ENCODE data around the gene COX19.

The COX19 gene

DNA sequence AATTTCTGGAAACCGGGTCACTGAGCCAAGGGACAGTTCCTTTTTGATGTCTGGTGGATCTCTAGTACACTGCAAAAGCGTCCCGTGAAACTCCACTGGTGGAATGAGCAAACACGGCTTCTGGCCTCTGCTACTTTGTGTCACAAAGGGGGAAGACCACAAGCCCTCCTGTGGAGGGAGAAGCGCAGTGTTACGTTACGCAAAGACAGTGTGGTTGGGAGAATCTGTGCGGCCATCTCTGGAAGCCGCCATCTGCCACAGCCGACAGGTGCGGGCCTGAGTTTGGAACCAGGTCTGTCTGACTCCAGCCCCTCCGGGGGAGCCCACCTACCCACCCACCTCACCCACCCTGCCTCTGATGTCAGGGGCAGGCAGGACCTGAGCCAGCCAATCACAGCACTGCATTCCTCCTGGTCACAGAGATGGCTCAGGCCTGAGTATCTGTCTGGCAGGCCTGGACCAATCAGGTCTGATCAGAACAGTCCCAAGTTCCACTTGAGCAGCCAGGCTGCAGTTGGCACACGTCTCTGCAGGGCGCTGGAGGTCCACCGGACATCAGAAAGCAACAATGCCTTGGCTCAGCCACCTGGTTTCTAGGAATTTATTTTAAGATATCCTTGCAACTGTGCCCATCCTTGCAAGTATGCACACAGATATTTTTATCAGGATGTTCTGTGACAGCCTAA, 4.7 kb upstream of the COX19 start:
- H3K4me3 Mint-ChIP-seq, result no peak overlapping the region
- DNase-seq (no peak), ATAC-seq (no peak)
- no peaks in the 10 kb centered on the region for H3K36me3 Mint-ChIP-seq (ENCODE audit: low read depth)
- no peaks in the 10 kb centered on the region for H3K9me3 Mint-ChIP-seq
- H3K4me1 Mint-ChIP-seq, result no peaks in the 10 kb centered on the region
- H3K27ac Mint-ChIP-seq, result no peak overlapping the region
- no peaks in the 10 kb centered on the region for H3K27me3 Mint-ChIP-seq

DNA sequence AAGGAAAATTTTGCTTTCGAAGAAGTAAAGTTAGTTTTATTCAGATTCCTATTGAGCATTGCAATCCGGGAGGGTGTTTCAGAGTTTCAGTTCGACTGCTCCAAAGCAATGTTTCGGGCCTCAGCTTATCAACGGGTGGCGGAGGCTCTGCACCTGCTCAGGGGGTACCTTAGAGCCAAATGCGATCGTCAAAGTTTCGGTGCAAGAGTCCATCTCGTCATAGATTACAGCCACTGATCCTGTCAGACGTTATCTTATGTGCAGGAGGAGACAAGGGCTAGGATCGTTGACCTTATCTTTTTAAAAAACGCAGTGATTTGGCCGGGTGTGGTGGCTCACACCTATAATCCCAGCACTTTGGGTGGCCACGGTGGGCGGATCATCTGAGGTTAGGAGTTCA, 3.8 kb upstream of the COX19 start:
- Mint-ChIP-seq H3K36me3 (ENCODE audit: low read depth) (peaks cover 5% of the 10 kb centered on the region), H3K27ac (no peak overlapping the region), H3K27me3 (no peaks in the 10 kb centered on the region), H3K4me1 (peaks cover 7% of the 10 kb centered on the region), H3K9me3 (no peaks in the 10 kb centered on the region), H3K4me3 (no peak overlapping the region)
- ATAC-seq (no peak), DNase-seq (no peak)

DNA sequence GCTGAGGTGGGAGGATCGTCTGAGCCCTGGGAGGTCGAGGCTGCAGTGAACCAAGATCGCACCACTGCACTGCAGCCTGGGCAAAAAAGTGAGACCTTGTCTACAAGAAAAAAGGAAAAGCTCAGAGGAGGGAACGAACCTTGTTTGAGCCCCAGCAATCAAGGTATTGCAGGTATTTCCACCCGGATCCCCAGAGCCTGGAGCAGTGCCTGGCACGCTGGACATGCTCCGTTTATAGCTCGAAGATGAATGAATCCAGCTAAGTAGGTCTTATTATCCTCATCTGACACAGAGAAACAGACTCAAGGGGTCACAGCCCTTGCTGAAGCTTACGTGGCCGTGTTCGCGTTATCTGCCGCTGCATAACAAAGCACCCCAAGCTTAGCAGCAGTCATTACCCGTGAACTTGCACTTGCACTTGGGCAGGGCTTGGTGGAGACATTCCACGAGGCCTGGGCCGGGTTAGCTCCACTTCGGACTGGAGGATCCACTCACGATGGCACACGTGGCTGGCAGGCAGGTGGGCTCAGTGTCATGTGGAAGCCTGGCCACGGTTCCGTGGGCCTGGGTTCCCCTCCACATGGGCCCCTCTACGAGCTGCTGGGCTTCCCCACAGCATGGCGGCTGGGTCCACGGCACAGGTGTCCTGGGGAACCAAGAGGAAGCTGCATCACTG, 3.2 kb upstream of the COX19 start:
- H3K36me3 Mint-ChIP-seq (ENCODE audit: low read depth), result peaks cover 5% of the 10 kb centered on the region
- no peaks in the 10 kb centered on the region for H3K27me3 Mint-ChIP-seq
- H3K4me3 Mint-ChIP-seq, result no peak overlapping the region
- H3K4me1 Mint-ChIP-seq, result peaks cover 8% of the 10 kb centered on the region
- DNase-seq (no peak), ATAC-seq (no peak)
- H3K27ac Mint-ChIP-seq, result no peak overlapping the region
- no peaks in the 10 kb centered on the region for H3K9me3 Mint-ChIP-seq

DNA sequence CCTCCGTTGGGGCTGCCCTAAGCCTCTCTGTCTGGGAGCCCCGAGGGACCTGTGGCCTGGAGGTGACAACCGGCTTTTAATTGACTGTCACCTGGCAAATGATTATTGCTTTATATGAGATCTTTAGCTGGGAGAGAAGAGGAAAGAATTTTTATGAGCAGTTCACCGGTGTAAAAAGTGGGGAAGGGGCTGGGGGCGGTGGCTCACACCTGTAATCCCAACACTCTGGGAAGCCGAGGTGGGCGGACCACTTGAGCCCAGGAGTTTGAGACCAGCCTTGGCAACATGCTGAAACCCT, 2.6 kb upstream of the COX19 start:
- DNase-seq, result no peak
- H3K27ac Mint-ChIP-seq, result no peak overlapping the region
- no peaks in the 10 kb centered on the region for H3K27me3 Mint-ChIP-seq
- no peaks in the 10 kb centered on the region for H3K9me3 Mint-ChIP-seq
- no peak for ATAC-seq
- peaks cover 14% of the 10 kb centered on the region for H3K4me1 Mint-ChIP-seq
- peaks cover 9% of the 10 kb centered on the region for H3K36me3 Mint-ChIP-seq (ENCODE audit: low read depth)
- H3K4me3 Mint-ChIP-seq, result no peak overlapping the region

DNA sequence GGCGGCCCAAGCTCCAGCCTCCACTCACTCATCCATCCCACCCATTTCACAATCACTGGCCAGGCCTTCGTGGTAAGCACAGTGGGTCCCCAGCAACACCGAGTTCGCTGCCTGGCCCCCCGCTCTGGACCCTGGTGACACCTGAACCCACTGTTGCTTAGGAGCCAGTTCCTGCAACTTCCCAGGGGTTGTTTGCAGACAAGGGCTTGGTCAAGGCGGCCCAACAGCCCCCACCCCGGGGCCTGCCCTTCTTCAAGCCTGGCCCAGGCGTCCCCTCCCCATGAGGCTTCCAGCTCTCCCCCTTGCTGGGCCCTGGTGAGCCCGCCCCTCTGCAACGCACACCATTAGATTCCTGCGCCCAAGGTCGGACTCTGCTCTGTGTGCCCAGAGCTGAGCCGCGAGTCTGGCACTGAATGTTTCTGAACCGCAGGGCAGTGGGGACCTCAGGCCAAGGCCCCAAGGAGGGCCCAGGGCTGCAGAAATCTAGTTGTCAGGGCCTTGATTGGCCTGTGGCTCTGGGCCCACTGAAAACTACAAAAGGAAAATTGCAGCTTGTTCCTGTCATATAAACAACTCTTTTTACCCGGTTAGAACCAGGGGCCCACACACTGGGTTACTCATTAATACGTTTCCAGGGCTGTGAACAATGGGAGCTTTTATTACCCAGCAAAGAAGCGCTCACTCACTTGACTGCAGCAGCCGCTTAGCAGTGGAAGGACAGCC, 2.1 kb upstream of the COX19 start:
- no peaks in the 10 kb centered on the region for H3K9me3 Mint-ChIP-seq
- no peak overlapping the region for H3K4me3 Mint-ChIP-seq
- no peak overlapping the region for H3K27ac Mint-ChIP-seq
- H3K36me3 Mint-ChIP-seq (ENCODE audit: low read depth), result peaks cover 14% of the 10 kb centered on the region
- DNase-seq (no peak), ATAC-seq (no peak)
- no peaks in the 10 kb centered on the region for H3K27me3 Mint-ChIP-seq
- peaks cover 19% of the 10 kb centered on the region for H3K4me1 Mint-ChIP-seq

DNA sequence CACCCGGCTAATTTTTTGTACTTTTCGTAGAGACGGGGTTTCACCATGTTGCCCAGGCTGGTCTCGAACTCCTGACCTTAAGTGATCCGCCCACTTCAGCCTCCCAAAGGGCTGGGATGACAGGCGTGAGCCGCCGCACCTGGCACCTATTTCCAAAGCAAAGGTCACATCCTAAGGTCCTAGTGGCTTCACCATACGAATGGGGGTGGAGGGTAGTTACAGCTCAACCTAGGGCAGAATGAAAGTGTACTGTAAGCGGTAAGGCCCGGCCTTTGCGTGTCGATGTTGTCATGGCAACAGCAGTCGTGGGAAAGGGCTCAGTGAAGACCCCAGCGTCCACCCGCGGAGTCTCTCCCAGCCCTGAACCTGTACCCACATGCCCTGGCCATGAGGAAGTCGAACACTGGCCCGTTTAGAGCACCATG, 1.6 kb upstream of the COX19 start:
- DNase-seq (no peak), ATAC-seq (no peak)
- Mint-ChIP-seq H3K4me3 (no peak overlapping the region), H3K27me3 (no peaks in the 10 kb centered on the region), H3K36me3 (ENCODE audit: low read depth) (peaks cover 20% of the 10 kb centered on the region), H3K4me1 (peaks cover 24% of the 10 kb centered on the region), H3K9me3 (no peaks in the 10 kb centered on the region), H3K27ac (no peak overlapping the region)

DNA sequence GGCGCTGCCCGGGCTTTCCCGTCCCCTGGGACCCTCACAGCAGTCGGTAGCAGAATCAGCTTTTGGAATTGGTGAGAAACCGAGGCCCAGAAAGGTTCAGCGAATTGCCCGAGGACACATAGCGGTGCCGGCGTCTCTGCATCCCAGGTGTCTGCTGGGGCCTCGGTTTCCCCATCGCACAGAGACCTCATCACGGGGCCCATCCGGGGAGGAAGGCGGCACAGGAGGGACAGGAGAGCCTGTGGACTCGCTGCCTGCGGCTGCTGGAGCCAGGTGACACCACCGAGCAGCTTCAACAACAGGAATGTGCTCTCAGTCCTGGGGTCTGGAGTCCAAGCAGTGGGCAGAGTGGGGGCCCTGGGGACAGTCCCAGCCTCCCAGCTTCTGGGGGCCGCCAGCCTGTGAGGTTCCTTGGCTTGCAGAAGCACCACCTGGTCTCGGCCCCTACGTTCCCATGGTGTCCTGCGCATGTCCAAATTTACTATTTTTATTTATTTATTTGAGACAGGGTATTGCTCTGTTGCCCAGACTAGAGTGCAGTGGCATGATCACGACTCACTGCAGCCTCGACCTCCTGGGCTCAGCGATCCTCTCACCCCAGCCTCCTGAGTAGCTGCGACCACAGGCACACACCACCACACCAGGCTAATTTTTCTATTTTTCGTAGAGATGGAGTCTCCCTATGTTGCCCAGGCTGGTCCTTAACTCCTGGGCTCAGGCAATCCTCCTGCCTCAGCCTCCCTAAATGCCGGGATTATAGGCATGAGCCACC, 539 bp upstream of the COX19 start:
- H3K36me3 Mint-ChIP-seq (ENCODE audit: low read depth), result peaks cover 26% of the 10 kb centered on the region
- H3K9me3 Mint-ChIP-seq, result no peaks in the 10 kb centered on the region
- H3K4me1 Mint-ChIP-seq, result peaks cover 31% of the 10 kb centered on the region
- peak overlapping the region; percentile 94 for H3K4me3 Mint-ChIP-seq
- ATAC-seq (no peak), DNase-seq (no peak)
- no peaks in the 10 kb centered on the region for H3K27me3 Mint-ChIP-seq
- H3K27ac Mint-ChIP-seq, result peak overlapping the region; percentile 27

DNA sequence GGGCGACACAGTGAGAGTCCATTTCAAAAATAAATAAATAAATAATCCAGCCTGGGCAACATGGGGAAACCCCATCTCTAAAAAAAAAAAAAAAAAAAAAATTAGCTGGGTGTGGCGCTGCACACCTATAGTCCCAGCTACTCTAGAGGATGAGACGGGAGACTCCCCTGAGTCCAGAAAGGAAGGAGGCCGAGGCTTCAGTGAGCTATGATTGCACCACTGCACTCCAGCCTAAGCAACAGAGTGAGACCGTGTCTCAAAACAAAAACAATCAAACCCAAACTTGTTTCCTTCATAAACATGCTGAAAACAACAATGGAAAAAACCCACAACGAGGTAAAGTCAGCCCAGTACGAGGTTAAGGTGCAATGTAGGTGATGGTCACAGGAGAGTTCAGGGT, 1.2 kb downstream of the COX19 start:
- Mint-ChIP-seq H3K4me3 (peak overlapping the region; percentile 94), H3K4me1 (peaks cover 32% of the 10 kb centered on the region), H3K27me3 (no peaks in the 10 kb centered on the region), H3K9me3 (no peaks in the 10 kb centered on the region), H3K27ac (peak overlapping the region; percentile 91), H3K36me3 (ENCODE audit: low read depth) (peaks cover 33% of the 10 kb centered on the region)
- DNase-seq (no peak), ATAC-seq (no peak)

DNA sequence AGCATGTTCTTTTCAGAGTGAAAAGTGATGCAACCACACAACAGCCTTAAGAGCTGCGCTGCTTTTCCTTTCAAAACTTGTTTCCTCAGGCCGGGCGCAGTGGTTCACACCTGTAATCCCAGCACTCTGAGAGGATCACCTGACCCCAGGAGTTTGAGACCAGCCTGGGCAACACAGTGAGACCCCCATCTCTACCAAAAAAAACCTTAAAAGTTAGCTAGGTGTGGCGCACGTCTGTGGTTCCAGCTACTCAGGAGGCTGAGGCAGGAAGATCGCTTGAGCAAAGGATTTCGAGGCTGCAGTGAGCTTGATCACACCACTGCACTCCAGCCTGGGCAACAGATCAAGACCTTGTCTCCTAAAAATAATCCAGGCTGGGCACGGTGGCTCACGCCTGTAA, 2.0 kb downstream of the COX19 start:
- DNase-seq, result no peak
- H3K27ac Mint-ChIP-seq, result no peak overlapping the region

DNA sequence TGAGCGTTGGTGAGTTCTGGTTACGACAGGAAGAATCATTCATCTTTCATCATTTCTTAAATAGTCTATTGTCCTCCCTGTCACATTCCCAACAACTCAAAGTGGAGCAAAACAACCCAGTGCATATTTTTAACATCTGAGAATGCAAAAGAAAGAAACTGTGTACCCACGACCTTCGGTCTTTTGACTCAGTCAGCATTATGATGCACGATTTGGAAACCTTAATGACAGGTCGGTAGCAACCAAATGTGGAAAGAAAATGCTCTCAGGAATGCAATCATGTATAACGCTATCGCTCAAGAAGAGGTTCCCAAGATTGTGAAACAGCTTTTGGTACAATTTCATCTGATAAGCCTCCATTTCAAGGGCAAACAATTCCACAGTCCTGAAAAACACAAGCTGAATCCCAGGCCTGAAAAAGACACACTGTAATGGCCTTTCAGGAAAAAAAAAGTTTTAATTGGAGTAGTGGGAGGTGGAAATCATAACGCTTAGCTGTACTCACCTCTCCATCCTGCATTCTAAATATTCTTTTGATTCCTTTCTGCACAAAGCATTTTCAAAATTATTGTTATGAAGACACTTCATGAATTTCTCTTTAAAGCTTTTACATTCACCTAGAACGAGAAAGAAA, 2.6 kb downstream of the COX19 start:
- no peak for DNase-seq

More for the DNA sequence above, 2.0 kb downstream of the COX19 start:
- H3K36me3 Mint-ChIP-seq (ENCODE audit: low read depth), result peaks cover 37% of the 10 kb centered on the region
- H3K4me3 Mint-ChIP-seq, result peak overlapping the region; percentile 50
- H3K27me3 Mint-ChIP-seq, result no peaks in the 10 kb centered on the region
- H3K4me1 Mint-ChIP-seq, result peaks cover 32% of the 10 kb centered on the region
- no peak for ATAC-seq
- H3K9me3 Mint-ChIP-seq, result no peaks in the 10 kb centered on the region

DNA sequence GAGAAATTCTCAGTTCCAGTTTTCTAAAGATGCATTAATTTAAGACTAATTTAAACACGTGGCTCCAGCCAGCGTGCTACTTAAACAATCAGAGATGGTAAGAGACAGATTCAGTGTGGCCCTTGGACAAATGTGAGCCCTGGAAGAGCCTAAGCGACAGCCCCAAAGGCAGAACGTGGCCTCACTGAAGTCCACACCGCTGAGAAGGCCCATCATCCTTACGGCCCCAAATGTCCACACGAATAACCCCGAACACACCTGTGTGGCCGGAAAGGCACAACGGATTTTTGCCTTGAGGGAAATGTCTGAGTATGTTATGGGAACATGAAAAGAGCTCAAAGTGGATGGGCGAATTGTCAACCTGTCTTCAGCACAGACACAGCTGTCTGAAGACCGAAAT, 3.2 kb downstream of the COX19 start:
- no peaks in the 10 kb centered on the region for H3K9me3 Mint-ChIP-seq
- ATAC-seq (no peak), DNase-seq (no peak)
- H3K4me3 Mint-ChIP-seq, result no peak overlapping the region
- peak overlapping the region; percentile 18 for H3K27ac Mint-ChIP-seq
- peaks cover 32% of the 10 kb centered on the region for H3K4me1 Mint-ChIP-seq
- H3K36me3 Mint-ChIP-seq (ENCODE audit: low read depth), result peaks cover 47% of the 10 kb centered on the region
- H3K27me3 Mint-ChIP-seq, result no peaks in the 10 kb centered on the region

More for the DNA sequence above, 2.6 kb downstream of the COX19 start:
- peak overlapping the region; percentile 18 for H3K27ac Mint-ChIP-seq
- ATAC-seq, result no peak
- H3K4me1 Mint-ChIP-seq, result peaks cover 32% of the 10 kb centered on the region
- H3K27me3 Mint-ChIP-seq, result no peaks in the 10 kb centered on the region
- H3K9me3 Mint-ChIP-seq, result no peaks in the 10 kb centered on the region
- peak overlapping the region; percentile 50 for H3K4me3 Mint-ChIP-seq
- peaks cover 42% of the 10 kb centered on the region for H3K36me3 Mint-ChIP-seq (ENCODE audit: low read depth)

DNA sequence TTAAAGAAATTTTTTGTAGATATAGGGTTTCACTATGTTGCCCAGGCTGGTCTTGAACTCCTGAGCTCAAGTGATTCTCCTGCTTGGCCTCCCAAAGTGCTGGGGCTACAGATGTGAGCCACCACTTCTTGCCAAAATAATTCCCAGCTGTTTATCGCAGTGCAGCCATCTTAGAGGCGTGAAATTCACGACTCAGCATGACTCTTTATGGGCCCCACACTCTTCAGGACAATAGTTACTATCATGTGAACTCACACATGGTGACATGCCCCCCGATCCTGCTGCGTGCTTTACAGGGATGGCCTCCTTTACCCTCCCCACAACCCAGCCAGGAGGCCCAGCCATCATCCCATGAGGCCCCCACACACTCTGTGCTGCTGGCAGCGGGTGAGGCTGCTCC, 4.6 kb downstream of the COX19 start:
- H3K4me3 Mint-ChIP-seq, result no peak overlapping the region
- no peak for DNase-seq
- peak overlapping the region; percentile 30 for H3K27ac Mint-ChIP-seq
- peaks cover 36% of the 10 kb centered on the region for H3K4me1 Mint-ChIP-seq
- H3K9me3 Mint-ChIP-seq, result no peaks in the 10 kb centered on the region
- H3K36me3 Mint-ChIP-seq (ENCODE audit: low read depth), result peaks cover 49% of the 10 kb centered on the region
- ATAC-seq, result no peak
- no peaks in the 10 kb centered on the region for H3K27me3 Mint-ChIP-seq

DNA sequence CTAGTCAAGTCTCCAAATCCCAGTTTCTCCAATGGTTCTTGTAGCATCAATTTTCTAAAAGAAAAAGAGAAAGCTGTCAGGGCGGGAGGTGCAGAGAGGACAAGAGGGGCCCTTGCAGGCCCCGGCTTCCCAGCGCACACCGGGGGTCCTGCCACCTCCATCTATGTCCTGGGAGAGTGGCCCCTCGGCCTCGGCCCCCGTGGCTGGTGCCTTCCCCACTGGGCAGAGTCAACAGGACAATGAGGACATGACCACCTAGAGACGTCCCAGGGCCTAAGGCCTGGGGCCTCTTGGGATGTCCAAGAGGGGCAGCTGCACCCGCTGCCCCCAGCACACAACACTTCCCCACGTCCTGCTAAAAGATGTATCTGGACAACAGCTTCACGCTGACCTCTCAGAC, 5.9 kb downstream of the COX19 start:
- H3K4me1 Mint-ChIP-seq, result peaks cover 37% of the 10 kb centered on the region
- DNase-seq, result no peak
- H3K27ac Mint-ChIP-seq, result no peak overlapping the region
- H3K9me3 Mint-ChIP-seq, result no peaks in the 10 kb centered on the region
- peaks cover 46% of the 10 kb centered on the region for H3K36me3 Mint-ChIP-seq (ENCODE audit: low read depth)
- no peaks in the 10 kb centered on the region for H3K27me3 Mint-ChIP-seq
- H3K4me3 Mint-ChIP-seq, result no peak overlapping the region
- no peak for ATAC-seq
